OCI-LY7 (cell line): ENCODE data around the gene S1PR4. TPM values are rescaled to one million over a fixed set of nuclear protein-coding genes. Genes with fewer than 3 reads are reported as not detected.

Experiments
- BruUV-seq: library from RNA; stranded (reverse); fragments of 400-500 nt; replicated peaks from 2 replicates; lab custom pipeline; 2021; lab: Mats Ljungman, UMichigan
- CTCF ChIA-PET: fragments of 300-600 bp; sonication (Branson Sonifier 250); formaldehyde crosslinking; loops from one replicate; lab custom pipeline; 2022; ENCODE audit warnings: antibody characterized with exemption; ENCODE audit not compliant: unreplicated experiment; lab: Charles Lee
- POLR2A ChIA-PET: fragments of 300-600 bp; sonication (Branson Sonifier 250); formaldehyde crosslinking; loops from one replicate; lab custom pipeline; 2022; ENCODE audit warnings: antibody characterized with exemption; lab: Charles Lee
- DNase-seq: peaks from one replicate; pipeline ENCODE4 v3.0.0-alpha.2; 2015; ENCODE audit warnings: low spot score
- H2AFZ ChIP-seq: fragments of 200-600 bp; sonication (generic), shearing (Covaris generic); 2 replicates; pipeline ENCODE4 v1.6.1; 2014; ENCODE audit warnings: mild to moderate bottlenecking, antibody characterized with exemption, low read length, moderate library complexity
- H3K27ac ChIP-seq: fragments of 200-600 bp; sonication (generic); 2 replicates; pipeline ENCODE4 v1.5.1; 2014; ENCODE audit warnings: mixed run types, low read depth, mild to moderate bottlenecking, moderate library complexity, low read length, inconsistent platforms; ENCODE audit not compliant: poor library complexity, severe bottlenecking
- H3K36me3 ChIP-seq: fragments of 200-600 bp; sonication (generic); 2 replicates; pipeline ENCODE4 v1.6.1; 2014; ENCODE audit warnings: mild to moderate bottlenecking, antibody characterized with exemption, low read length, moderate library complexity, mixed read lengths; ENCODE audit not compliant: insufficient read depth
- H3K4me1 ChIP-seq: fragments of 200-600 bp; sonication (generic); 2 replicates; pipeline ENCODE4 v1.5.1; 2014; ENCODE audit warnings: mild to moderate bottlenecking, low read length; ENCODE audit not compliant: insufficient read depth, poor library complexity, severe bottlenecking
- H3K4me2 ChIP-seq: fragments of 200-600 bp; sonication (generic); 2 replicates; pipeline ENCODE4 v1.6.1; 2014; ENCODE audit warnings: mild to moderate bottlenecking, low read length
- H3K4me3 ChIP-seq: fragments of 200-600 bp; sonication (generic); 2 replicates; pipeline ENCODE4 v1.5.1; 2014; ENCODE audit warnings: mild to moderate bottlenecking, low read depth, low read length; ENCODE audit not compliant: poor library complexity, severe bottlenecking
- H3K79me2 ChIP-seq: fragments of 200-600 bp; sonication (generic); 2 replicates; pipeline ENCODE4 v1.6.1; 2016; ENCODE audit warnings: low read depth, mild to moderate bottlenecking, low read length, moderate library complexity, mixed read lengths; ENCODE audit not compliant: insufficient read depth
- H3K9me2 ChIP-seq: fragments of 200-600 bp; sonication (generic); 2 replicates; pipeline ENCODE4 v1.6.1; 2016; ENCODE audit warnings: mild to moderate bottlenecking, low read length, mixed read lengths; ENCODE audit not compliant: insufficient read depth
- H3K9me3 ChIP-seq: fragments of 200-600 bp; sonication (generic); 2 replicates; pipeline ENCODE4 v1.6.1; 2014; ENCODE audit warnings: mild to moderate bottlenecking, mixed run types, low read length, mixed read lengths
- H4K20me1 ChIP-seq: fragments of 200-600 bp; sonication (generic); 2 replicates; pipeline ENCODE4 v1.6.1; 2014; ENCODE audit warnings: mild to moderate bottlenecking, antibody characterized with exemption, low read length, moderate library complexity, mixed read lengths; ENCODE audit not compliant: insufficient read depth
- EZH2phosphoT487 ChIP-seq: fragments of 200-600 bp; sonication (generic); IDR thresholded peaks from 2 replicates; pipeline ENCODE4 v1.6.1; 2018; ENCODE audit warnings: low read depth, borderline replicate concordance, mild to moderate bottlenecking, mixed run types, antibody characterized with exemption, low read length, moderate library complexity, mixed read lengths
- intact Hi-C: fragments of 100-400 bp; cut with micrococcal nuclease; formaldehyde crosslinking; loops from one replicate; pipeline ENCODE4 v1.10.0; 2022; ENCODE audit not compliant: unreplicated experiment
- total RNA-seq, 2 experiments: library from RNA; depleted of rRNA in 1 of 2; stranded (reverse); fragments of >200 nt in 1 of 2; shearing (Covaris generic) in 1 of 2; gene quantifications; 2 replicates each; pipeline ENCODE4 v1.2.3, GENCODE V29; 2014 to 2022
- TF ChIP-seq, protein P1 (sequence below): fragments of 200-600 bp; sonication (generic); conservative IDR thresholded peaks from 2 replicates; pipeline ENCODE4 v1.5.1; 2014; ENCODE audit warnings: mild to moderate bottlenecking, antibody characterized with exemption, low read length, moderate library complexity, mixed read lengths

S1PR4 gene
- total RNA-seq, 2 experiments from 2014 or later, result 25.8 to 34.1 TPM

DNA sequence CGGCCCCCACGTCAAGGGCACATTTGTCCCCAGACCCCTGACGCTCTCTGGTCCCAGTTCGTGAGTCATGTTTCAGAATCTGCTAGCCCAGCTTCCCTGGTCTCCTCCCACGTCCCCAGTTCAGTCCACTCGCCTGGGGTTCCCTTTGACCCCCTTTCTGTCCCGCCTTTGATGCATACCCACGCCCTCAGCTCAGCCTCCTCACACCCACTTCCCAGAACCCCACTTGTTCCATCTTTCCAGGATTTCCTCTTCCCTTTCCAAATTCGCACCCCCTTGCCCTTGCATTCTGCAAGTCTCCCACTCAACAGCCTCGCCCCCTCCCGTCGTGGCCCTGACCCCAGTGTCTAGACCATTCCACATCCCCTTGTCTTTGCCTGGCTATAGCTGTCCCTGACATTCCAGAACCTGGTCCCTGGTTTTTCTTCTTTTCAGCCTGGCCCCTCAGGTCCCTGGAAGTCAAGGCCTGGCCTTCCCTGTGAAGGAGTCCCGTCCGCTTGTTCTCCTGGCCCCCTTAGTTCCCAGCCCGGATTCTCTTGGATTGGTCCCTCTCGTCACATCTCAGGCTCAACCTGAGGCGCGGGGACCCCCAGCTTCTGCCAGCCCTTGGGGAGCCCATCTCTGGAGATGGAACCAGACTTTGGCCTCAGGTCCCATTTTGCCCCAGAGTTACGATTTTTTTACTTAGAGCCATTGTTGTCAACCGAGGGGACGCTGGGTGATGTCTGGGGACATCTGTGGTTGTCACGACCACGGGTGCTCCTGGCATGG, 8.5 kb downstream of the S1PR4 start:
- no peaks in the 10 kb centered on the region for H3K9me3 ChIP-seq
- intact Hi-C loops, result no loop called here
- H4K20me1 ChIP-seq, result peaks cover 8% of the 10 kb centered on the region; the same call in 1 of the 2 replicates
- H2AFZ ChIP-seq, result no peak overlapping the region
- H3K4me2 ChIP-seq, result peak overlapping the region; percentile 92
- peak overlapping the region; percentile 97 for H3K4me3 ChIP-seq
- ChIA-PET POLR2A (interaction anchor here (0.6 kb wide), 1 partner anchor 122 kb away, joined by 6 read pairs; no protein-coding TSS in a partner anchor), CTCF (no interaction called here)
- no peak overlapping the region for H3K27ac ChIP-seq
- no peak for DNase-seq
- no peak for TF ChIP-seq EZH2phosphoT487
- TF ChIP-seq, protein P1, sequence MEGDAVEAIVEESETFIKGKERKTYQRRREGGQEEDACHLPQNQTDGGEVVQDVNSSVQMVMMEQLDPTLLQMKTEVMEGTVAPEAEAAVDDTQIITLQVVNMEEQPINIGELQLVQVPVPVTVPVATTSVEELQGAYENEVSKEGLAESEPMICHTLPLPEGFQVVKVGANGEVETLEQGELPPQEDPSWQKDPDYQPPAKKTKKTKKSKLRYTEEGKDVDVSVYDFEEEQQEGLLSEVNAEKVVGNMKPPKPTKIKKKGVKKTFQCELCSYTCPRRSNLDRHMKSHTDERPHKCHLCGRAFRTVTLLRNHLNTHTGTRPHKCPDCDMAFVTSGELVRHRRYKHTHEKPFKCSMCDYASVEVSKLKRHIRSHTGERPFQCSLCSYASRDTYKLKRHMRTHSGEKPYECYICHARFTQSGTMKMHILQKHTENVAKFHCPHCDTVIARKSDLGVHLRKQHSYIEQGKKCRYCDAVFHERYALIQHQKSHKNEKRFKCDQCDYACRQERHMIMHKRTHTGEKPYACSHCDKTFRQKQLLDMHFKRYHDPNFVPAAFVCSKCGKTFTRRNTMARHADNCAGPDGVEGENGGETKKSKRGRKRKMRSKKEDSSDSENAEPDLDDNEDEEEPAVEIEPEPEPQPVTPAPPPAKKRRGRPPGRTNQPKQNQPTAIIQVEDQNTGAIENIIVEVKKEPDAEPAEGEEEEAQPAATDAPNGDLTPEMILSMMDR, result no peak
- peaks cover 16% of the 10 kb centered on the region for H3K4me1 ChIP-seq
- TSS peak; percentile 42 for BruUV-seq
- H3K79me2 ChIP-seq, result peaks cover 52% of the 10 kb centered on the region
- no peaks in the 10 kb centered on the region for H3K9me2 ChIP-seq
- H3K36me3 ChIP-seq, result peaks cover 20% of the 10 kb centered on the region; the same call in 1 of the 2 replicates

DNA sequence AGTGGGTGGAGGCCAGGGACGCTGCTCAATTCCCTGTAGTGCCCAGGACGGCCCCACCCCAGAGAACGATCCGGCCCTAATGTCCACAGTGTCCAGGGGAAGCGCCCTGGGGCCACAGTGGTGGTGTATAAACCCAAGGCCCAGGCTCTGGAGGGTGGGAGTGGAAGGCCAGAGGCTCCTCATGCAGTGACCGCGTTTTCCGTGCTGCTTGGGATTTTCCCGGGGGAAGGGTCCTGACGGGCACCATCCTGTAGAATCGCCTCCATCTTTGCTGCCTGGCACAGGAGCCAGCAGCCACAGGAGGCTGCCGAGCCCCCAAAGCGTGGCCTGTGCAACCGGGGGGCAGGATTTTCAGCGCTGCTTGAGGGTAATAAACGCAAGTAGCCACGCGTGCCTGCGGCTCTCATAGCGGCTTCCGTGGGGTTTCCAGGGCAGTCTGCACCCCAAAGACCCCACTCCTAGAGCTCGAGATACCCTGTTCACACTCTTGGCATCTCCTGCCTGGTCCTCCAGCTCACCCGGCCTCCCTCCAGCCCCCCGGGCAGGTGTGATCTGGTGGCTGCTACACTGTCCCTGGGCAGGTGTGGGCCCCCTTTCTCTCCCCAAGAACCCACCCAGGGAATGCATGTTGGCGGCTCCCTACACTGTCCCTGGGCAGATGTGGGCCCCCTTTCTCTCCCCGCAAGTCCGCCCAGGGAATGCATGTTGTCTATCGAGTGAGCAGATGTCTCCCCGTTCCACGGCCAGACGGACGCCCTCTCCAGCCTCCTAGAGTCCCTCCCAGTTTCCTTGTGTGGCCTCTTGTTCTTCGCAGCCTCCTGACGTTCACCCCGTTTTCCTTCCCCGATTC, 9.3 kb downstream of the S1PR4 start:
- Histone ChIP-seq H4K20me1 (peaks cover 8% of the 10 kb centered on the region; the same call in 1 of the 2 replicates), H3K4me2 (peak overlapping the region; percentile 92), H3K9me3 (no peaks in the 10 kb centered on the region), H3K4me3 (peak overlapping the region; percentile 97), H3K9me2 (no peaks in the 10 kb centered on the region), H3K36me3 (peaks cover 24% of the 10 kb centered on the region; the same call in 1 of the 2 replicates), H2AFZ (no peak overlapping the region), H3K27ac (no peak overlapping the region), H3K79me2 (peaks cover 52% of the 10 kb centered on the region), H3K4me1 (peaks cover 14% of the 10 kb centered on the region)
- ChIA-PET POLR2A (no interaction called here), CTCF (no interaction called here)
- intact Hi-C loops, result no loop called here
- TF ChIP-seq, protein P1, result no peak
- no peak for TF ChIP-seq EZH2phosphoT487
- no peak for DNase-seq
- no TSS peak for BruUV-seq
